ENCODE data around the gene DDAH1.

DDAH1 gene

DNA sequence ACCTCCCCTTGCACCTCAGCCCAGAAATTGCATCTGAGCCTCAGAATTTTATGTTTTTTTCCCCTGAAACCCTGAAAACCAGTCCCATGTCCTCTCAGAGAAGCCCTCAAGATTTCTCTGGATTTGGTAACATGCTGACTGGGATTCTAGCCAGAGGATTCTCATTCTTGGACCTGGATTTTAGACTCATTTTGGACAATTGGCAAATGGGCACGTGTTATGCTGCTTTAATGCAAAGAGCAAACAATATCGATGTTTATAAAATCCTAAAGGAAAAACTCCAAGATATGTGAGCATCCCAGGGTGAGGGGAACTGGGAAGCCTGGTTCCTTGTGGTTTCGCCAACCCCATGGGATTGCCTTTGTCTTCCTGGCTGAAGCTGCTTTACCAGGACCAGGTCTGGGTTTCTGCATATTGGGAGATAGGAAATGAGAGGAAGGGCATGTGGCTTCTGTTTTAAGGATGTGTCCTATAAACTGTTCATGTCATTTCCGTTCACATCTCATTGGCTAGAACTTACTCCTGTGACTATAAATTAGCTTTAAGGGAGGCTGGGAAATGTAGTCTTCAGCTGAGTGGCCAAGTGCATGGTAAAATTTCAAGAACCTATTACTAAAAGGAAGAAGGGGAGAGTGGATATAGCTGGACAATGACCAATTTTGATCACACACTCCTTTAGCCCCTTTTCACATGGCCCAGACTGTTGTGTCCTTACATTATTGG is 161.4 kb downstream of the DDAH1 start:
- DNase-seq (ENCODE audit: low spot score), result no peak

DNA sequence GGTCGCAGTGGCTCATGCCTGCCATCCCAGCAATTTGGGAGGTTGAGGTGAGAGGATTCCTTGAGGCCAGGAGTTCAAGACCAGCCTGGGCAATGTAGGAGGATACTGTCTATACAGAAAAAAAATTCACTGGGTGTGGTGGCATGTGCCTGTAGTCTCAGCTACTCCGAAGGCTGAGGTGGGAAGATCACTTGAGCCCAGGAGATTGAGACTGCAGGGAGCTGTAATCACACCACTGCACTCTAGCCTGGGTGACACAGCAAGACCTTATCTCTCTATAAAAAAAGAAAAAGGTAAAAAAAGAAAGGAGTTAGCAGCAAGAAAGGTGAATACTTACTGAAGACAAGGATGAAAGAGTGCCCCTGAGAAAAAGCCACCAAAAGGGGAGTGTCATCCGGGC is 164.8 kb downstream of the DDAH1 start:
- no peak for DNase-seq (ENCODE audit: low spot score)

DNA sequence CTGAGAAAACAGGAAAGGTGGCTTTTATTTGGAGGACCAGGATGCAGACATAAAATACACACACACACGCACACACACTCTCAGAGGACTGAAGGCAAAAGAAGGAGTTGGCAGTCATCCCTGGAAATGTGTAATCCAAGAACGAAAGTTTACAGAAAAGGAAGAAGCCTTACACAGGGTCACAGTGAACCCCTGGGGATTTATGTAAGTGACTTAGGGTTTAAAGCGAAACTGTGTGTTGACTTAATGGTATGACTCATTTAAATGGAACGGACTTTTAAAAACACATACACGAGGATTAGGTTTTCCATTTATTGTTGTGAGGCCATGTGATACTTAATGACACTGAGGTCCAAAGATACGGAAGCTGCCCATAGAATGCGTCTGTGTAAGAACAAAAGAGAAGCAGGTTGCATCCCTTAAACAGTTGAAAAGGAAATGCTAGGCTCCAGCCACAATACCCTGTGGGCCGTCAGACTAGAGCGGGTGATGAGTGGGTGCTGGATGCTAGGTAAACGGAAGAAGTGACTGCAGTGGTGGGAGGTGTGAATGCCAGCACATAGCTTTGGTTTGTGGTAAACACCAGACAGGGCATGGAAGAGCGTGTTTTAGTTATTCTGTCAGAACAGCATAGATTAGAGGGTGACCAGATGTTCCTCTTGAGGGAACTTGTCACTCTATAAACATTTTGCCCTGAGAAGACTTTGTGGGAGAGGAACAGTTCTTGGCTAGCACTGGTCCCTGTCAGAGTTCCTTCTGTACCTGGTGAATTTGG is 166.9 kb downstream of the DDAH1 start:
- DNase-seq (ENCODE audit: low spot score), result no peak

DNA sequence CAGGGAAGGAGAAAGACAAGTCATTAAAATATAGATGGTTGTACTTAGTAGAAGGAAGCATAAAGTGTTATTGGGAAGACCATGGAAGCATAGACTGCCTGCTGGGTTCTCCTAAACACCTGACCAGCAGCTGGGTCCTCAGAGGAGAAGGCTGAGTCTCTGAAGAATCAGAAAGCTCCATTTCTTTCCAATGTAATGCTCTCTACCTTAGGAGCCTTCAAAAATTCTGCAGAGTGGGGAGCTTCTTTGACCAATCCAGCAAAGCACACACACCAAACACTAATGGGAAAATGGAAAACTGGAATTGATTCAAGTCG is 167.5 kb downstream of the DDAH1 start:
- no peak for DNase-seq (ENCODE audit: low spot score)

DNA sequence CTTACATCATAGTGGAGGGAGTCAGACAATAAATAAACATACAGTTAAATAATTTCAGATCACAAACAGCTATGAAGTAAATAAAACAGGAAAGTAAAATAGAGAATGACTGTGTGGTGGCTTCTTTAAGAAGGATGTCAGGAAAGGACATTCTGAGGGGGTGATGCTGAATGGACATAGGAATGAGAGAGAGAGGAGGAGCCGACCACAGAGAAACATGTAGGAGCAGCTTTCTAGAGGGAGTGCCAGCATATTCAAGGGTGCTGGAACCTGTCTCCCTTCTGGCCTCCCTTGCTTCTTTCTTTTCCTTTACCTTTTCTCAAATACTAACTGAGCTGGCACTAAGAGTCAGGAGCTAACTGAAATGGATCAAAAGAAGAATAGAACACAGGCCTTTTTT is 168.0 kb downstream of the DDAH1 start:
- DNase-seq (ENCODE audit: low spot score), result no peak

DNA sequence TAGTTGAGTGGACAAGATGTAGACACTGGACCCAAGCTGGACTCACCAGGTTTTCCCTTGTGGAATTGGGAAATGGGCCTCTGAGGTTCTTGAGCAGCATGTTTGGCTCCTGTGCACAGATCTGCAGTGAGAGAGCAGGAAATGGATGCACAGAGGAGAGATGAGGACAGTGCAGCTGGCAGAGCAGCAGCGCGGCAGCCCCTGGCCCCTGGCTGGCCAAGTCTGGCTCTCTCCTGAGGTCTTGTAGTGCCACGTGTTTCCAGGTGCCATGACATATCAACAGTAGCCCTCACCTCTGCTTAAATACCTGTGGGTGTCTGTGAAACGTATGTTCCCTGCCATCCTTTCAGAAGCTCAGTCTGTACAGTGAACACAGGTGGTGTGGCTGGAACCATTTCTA is 169.3 kb downstream of the DDAH1 start:
- DNase-seq (ENCODE audit: low spot score), result no peak

DNA sequence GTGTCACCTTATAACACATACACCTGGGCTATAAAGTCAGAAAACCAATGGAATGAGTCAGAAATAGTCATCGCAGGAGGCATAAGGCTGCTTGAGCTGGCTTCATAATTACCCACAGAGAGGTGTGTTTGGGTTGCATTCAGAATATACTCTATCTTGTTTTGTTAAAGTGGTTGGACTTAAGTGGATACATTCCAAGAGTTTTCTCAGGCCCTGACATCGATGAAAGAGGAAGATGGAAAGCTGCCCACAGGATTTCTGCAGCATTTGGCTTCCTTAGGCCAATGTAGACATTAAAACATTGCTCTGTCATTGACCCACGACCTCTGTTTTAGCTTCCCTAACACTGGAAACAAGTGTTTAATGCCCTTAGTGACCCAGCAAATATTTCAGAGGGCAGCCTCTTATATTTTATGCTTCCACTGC is 169.9 kb downstream of the DDAH1 start:
- no peak for DNase-seq (ENCODE audit: low spot score)

DNA sequence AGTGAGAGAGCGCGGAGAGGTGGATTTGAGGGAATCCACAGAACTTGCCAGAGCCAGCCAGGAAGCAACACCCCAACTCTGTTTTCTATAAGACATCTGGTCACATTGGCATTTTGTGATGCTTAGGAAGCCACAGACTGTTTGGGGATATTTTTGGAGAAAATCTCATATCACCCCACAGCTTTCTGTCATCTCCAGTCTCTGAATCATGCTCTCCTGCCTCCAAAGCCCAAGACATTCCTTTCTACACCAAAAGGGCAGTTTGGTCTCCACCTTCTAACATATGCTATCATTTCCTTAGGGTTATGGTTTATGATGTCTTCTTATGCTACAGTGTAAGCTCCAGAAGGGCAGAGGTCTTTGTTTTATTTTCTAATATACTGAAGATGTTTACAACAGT is 174.1 kb downstream of the DDAH1 start:
- DNase-seq (ENCODE audit: low spot score), result no peak

DNA sequence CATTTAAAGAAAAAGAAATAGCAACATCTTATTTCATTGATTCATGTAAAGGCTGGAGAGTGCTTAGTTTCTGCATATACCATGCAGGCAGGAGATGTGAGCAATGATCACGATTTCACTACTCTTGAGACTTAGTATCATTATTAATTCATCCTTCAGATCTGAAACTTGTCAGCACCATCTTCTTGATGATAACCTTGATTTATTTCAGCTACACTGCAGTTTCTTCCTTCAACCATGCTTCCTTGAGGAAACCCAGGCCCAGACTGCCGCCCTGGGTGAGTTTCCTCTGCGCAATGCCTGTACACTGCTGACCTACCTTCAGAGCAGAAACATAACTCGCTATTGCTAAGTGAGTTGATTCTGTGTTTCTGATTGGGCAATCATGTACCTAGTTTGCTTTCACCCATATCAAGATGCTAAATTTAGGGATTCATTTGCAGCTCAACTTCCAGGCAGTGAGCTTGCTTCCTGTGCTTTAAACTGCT is 175.1 kb downstream of the DDAH1 start:
- no peak for DNase-seq (ENCODE audit: low spot score)

DNA sequence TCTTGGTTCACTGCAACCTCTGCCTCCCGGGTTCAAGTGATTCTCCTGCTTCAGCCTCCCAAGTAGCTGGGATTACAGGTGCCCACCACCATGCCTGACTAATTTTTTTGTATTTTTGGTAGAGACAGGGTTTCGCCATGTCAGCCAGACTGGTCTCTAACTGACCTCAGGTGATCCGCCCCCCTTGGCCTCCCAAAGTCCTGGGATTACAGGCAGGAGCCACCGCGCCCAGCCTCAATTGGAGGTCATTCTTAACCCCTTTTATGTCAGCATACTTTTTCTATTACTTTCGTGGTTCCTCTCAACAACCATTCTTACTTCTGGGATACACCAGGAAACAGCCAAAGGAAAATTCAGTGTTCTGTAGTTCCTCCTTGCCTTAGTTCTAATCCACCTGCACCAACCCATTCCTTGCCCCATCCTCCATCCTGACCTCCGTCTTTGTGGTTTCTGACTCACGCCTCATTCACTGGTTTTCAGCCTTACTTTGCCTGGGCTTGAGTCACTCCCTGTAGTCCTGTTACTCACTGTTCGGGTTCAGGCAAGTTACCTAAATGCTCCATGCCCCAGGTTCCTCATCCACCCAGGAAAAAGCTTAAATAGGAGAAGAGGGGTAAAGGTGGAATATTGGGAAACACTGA is 175.6 kb downstream of the DDAH1 start:
- DNase-seq (ENCODE audit: low spot score), result no peak

DNA sequence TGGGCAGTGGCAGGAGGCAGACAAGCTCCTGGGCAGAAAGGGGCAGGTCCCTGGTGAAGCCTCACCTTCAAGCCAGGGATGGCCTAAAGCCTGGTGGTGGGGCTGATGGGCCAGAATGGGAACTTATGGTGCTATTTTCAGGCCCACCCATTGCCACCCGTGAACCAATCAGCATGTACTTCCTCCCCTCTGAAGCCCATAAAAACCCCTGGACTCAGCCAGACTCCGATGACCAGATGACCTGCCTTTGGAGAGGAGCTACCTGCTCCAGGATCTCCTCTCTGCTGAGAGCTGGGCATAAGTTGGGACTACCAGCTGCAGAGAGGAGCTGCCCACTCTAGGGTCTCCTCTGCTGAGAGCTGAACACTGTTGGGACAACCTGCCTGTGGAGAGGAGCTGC is 180.8 kb downstream of the DDAH1 start:
- DNase-seq (ENCODE audit: low spot score), result no peak

DNA sequence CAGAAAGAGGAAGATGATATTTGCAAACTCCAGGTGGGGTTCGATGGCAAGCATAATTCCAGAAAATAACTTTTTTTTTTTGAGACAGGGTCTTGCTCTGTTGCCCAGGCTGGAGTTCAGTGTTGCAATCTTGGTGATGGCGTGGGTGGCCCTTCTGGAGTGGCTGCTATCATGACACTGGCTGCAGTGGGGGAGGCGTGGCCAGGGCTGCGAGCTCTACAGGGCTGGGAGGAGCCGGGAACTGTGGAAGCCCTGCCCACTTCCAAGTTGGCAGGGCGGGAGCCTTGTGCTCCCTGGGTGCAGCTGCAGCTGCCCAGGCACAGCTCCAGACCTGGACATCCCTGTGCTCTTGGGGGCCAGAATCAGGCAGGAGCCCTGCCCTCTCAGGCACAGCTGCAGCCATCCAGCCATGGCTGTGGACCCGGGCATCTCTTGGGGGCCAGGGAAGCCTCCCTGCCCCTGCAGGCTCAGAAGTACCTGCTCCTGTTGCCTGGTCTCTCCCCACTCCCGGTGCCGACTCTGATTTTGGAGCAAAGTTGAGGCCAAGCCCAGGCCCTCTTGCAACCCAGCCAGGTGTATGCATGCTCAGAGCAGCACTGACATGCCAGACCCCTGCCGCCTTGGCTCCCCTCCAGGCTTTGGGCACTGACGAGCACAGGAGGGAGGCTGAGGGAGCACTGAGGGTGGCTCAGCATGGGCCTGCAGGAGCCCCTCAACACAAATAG is 181.3 kb downstream of the DDAH1 start:
- DNase-seq (ENCODE audit: low spot score), result no peak

DNA sequence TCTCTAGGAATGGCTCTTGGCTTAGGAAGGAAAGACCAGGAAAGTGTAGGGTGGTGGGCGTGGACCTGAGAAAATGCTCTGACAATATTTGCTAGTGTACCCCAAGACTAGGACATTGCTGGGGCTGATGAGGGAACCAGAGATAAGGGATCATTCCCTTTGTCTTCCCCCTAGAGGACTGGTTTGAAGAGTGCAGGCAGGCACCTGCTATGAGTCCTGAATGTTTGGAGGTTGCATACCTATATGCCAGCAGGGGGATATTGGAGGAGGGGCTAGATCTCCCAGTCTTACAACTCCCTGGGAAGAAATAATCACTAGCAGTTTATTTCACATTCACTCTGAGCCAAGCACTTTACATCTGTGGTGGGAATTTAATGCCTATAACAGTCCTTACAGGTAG is 182.5 kb downstream of the DDAH1 start:
- DNase-seq (ENCODE audit: low spot score), result no peak

DNA sequence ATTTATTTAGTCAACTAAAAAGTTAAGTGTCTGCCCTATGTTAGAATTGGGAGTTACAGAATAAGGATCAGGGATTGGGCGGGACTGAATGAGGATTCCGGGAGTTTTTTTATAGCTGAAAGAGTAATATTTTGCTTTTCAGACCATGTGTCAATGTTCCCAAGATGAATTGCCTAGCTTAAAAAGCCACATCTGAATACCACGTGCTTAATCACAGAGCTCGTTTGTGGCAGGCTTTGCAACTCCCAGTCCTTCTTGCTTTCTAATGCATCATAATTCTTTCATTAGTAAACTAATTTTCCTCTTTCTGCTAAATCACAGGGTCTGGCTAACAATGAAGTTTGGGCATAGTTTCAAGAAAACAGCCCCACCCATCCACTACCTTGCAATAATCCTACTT is 184.3 kb downstream of the DDAH1 start:
- no peak for DNase-seq (ENCODE audit: low spot score)

DNA sequence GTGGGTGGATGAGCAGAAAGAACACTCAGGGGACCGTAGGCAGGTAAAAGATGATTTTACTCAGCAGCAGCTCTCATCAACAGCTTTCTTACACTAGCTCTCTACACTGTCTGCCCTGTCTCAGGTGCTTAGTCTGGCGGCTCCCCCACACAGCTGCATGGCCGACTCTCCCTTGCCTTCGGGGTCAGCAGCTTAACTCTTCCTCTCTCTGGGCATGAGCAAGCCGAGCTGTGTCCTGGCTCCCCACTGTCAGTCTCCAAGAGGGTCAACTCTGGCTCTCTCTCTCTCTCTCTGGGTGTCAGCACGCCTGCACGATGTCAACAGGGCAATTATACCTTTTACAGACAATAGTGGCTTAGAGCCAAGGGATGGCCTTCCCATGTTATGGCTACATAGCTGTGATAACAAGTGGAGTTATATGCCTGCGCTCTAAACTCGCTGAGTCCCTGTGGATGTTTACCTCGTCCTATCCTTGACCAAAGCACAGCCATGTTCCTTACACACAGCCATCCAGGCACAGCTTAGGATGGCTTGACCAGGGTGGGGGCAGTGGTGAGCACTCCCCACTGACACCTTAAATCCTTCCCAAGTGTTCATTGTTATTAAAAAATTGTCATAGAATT is 185.4 kb downstream of the DDAH1 start:
- no peak for DNase-seq (ENCODE audit: low spot score)

DNA sequence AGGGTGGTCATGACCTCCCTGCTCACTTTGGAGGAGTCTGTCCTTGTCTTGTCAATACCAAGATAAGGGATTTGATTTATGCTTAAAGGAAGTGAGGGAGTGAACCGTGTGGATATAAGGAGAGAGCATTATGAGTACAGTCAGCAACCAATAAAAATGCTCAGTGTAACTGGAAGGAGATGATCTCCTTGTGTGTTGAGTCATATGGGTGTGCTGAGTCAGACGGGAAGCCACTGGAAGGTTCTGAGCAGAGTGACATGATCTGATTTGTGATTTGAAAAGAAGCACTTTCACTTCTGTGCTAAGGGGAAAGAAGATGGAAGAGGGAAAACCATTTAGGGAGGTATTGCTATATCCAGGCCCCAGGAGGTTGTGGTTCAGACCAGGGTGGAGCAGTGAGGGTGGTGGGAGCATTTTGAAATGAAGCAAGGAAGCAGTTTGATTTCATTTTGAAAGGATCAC is 186.1 kb downstream of the DDAH1 start:
- no peak for DNase-seq (ENCODE audit: low spot score)

DNA sequence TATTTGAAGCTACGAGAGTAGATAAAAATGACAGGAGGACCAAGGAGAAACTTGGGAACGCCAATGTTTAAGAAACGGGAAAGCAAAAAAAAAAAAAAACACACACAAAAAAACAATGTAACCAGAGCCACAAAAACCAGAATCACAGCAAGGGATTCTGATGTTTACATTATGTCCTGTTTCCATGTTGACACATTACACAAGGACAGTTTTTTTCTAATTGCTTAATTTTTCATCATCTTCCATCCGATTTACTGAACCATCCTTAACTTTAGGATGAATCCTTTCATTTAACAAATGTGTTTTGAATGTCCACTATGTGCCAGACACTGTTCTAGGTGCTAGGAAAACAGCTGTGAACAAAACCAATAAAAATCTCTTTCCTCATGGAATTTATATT is 187.2 kb downstream of the DDAH1 start:
- no peak for DNase-seq (ENCODE audit: low spot score)

DNA sequence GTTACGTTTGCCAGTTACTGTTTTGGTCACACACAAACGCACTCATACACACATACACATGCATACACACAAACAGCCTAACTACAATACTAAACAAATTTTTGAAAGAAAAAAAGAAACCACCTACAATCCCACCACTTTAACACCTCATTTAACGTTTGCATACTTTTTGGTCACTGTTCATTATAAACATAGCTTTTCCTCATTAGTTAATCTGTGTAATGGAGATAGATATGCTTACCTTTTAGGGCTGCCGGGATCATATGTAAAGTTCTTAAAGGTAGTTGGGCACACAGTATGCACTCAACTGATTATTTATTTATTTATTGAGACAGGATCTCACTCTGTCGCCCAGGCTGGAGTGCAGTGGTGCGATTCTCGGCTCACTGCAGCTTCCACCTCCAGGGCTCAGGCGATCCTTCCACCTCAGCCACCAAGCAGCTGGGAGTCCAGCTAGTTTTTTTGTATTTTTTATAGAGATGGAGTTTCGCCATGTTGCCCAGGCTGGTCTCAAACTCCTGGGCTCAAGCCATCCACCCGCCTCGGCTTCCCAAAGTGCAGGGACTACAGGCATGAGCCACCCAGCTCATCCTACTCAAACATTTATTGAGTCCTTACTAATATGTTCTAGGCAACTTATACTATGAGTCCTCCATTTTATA is 187.8 kb downstream of the DDAH1 start:
- no peak for DNase-seq (ENCODE audit: low spot score)

DNA sequence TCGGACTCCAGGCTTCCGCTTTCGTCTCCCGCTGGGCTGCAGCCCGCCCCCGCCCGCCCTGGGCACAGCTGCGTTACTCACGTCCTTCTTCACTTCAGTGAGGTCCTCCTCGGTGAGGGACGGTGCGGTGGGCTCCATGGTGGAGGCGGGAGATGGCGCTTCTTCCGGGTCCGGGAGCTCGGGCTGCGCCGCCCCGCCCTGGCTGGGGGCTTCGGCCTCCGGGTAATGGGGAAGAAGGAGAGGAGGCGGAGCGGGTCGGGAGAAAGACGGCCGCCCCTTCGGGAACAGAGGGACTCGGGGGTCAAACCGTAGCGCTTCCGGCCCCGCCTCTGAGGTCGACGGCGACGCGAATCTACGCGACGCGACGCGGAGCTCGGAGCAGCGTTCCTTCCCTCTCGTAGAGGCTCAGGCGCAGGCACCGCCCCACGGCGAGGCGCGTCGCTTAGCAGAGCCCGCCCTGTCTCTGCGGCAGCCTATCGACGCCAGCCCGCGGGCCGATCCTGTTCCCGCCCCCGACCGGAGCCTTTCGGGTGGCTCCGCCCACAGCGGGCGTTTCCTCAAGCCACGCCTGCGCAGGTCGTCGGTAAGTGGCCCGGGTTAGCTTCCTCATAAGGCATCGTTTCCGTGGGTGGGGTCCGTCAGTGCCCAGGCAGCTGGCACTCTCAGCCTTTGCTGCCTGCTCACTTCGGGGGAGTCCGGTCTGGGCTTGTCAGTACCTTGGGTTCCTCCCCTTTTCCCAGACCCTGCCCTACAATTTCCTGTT is 188.6 kb downstream of the DDAH1 start, which contains the start of gene BCL10:
Gene BCL10 (minus strand): TSS at position 418 of the 763 bp plus-strand sequence. CDS start 280 bp downstream, at position 138.
- peak; percentile 98 for DNase-seq (ENCODE audit: low spot score)

DNA sequence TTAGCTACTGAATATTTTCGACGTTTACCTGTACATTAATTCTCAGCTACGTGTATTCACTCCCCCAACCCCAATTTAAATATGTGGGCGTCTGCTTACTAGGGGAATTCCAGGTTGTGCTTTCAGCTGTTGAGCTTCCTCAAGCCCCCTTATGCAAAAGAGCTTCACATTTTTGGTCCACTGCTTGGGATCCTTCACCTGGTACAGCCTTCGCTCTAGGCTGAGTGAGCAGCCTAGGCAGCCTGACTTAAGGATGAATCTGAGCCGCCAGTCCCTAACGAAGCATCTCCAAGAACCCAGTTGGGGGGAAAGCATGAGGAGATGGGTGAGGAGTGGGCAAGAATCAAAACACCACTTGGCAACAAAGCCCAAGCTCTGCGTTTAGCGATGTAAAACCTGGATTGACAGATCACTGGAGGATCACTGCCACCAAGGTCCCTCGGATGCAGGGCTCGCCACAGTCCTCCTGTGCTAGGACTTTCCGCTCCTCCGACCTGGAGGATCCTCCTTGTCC is 189.2 kb downstream of the DDAH1 start:
- DNase-seq (ENCODE audit: low spot score), result no peak

Data from cerebellar cortex (tissue), 1 donor.